Gastroesophageal sphincter (tissue), 4 donors: ENCODE data around the gene CRIM1. TPM values are rescaled to one million over a fixed set of nuclear protein-coding genes. Genes with fewer than 3 reads are reported as not detected.
"Not testable (repeated sequence)": the region's sequence is repeated elsewhere in the genome, so short reads cannot be mapped to it uniquely, and the experiment has no call there.

ENCODE experiments used
- ATAC-seq: fragments of 150-250 bp; one replicate; pipeline ENCODE4 v1.9.1; 2016; ENCODE audit warnings: mild to moderate bottlenecking, moderate library complexity
- H3K27ac ChIP-seq, 4 donors: fragments of 200-600 bp; sonication (generic) in 3 of 4; 1 replicate in 3 of 4; 2 replicates in 1 of 4; pipeline ENCODE4 v1.5.1; 2016 to 2019
- H3K27me3 ChIP-seq: fragments of 200-600 bp; sonication (generic); one replicate; pipeline ENCODE4 v1.5.1; 2019
- H3K36me3 ChIP-seq, 2 donors: fragments of 200-600 bp; sonication (generic); one replicate each; pipeline ENCODE4 v1.5.1; 2019; ENCODE audit warnings: control low read depth in 1 of 2
- H3K4me1 ChIP-seq, 3 donors: fragments of 200-600 bp; sonication (generic); 1 replicate in 2 of 3; 2 replicates in 1 of 3; pipeline ENCODE4 v1.5.1; 2016 to 2019; ENCODE audit warnings: control low read depth in 2 of 3
- H3K4me3 ChIP-seq, 2 donors: fragments of 200-600 bp; sonication (generic); one replicate each; pipeline ENCODE4 v1.5.1; 2019; ENCODE audit warnings: mild to moderate bottlenecking in 1 of 2, moderate library complexity in 1 of 2
- H3K9me3 ChIP-seq, 3 donors: fragments of 200-600 bp; sonication (generic); one replicate each; pipeline ENCODE4 v1.5.1; 2017 to 2019; ENCODE audit warnings: control low read depth in 2 of 3
- CTCF ChIP-seq, 4 experiments: fragments of 200-600 bp in 2 of 4; fragments of 450-650 bp in 2 of 4; sonication (generic) in 1 of 4; IDR thresholded peaks; one replicate each; pipeline ENCODE4 v1.5.1; 2017 to 2019; ENCODE audit warnings: antibody characterized with exemption in 4 of 4, mild to moderate bottlenecking in 2 of 4, moderate library complexity in 2 of 4
- EP300 ChIP-seq: sonication (generic); formaldehyde crosslinking; IDR thresholded peaks from one replicate; pipeline ENCODE4 v1.6.1; 2017; ENCODE audit warnings: antibody characterized with exemption, mild to moderate bottlenecking
- POLR2A ChIP-seq, 2 donors: fragments of 450-650 bp; IDR thresholded peaks; one replicate each; pipeline ENCODE4 v1.6.1; 2017; ENCODE audit warnings: antibody characterized with exemption in 2 of 2, mild to moderate bottlenecking in 2 of 2, moderate library complexity in 1 of 2
- POLR2AphosphoS5 ChIP-seq: sonication (generic); formaldehyde crosslinking; IDR thresholded peaks from one replicate; pipeline ENCODE4 v1.6.1; 2017; ENCODE audit warnings: antibody characterized with exemption
- WGBS, 2 donors: methylation state at CpG; one replicate each; pipeline ENCODE4 v1.1.5; 2018; ENCODE audit warnings: low coverage in 1 of 2; 5-methylcytosine and 5-hydroxymethylcytosine counted together
- total RNA-seq, 4 donors: library from RNA; depleted of rRNA; stranded (reverse); fragments of >200 nt; gene quantifications; one replicate each; pipeline ENCODE4 v1.1.0, GENCODE V29; 2016

CRIM1 gene
- total RNA-seq, 4 donors from 2014 or later: 150 to 342 (median 203) TPM

- H3K27ac ChIP-seq: peak overlapping the region in 1 of 4 donors; percentile 92
- TF ChIP-seq EP300 (no peak), POLR2AphosphoS5 (no peak), CTCF (IDR thresholded peaks at IDR 0.05) (no peak), POLR2A (IDR thresholded peaks at IDR 0.05) (no peak)
- H3K9me3 ChIP-seq: no peaks in the 10 kb centered on the region
- H3K27me3 ChIP-seq: no peaks in the 10 kb centered on the region
- H3K36me3 ChIP-seq: no peaks in the 10 kb centered on the region
- H3K4me3 ChIP-seq: no peak overlapping the region
- 69 to 82% methylated on average over 2 to 3 of the region's 3 CpGs for WGBS, 2 donors
- no peak for ATAC-seq
- peaks cover under 1 to 89% (median 36%) of the 10 kb centered on the region in 3 donors for H3K4me1 ChIP-seq
Measured at GRCh38 chr2:36361396-36361795, 5.8 kb downstream of the CRIM1 start.

- no peaks in the 10 kb centered on the region for H3K9me3 ChIP-seq
- no peaks in the 10 kb centered on the region for H3K36me3 ChIP-seq
- no peaks in the 10 kb centered on the region for H3K27me3 ChIP-seq
- H3K4me3 ChIP-seq: no peak overlapping the region
- 50 to 75% methylated on average over 3 of the region's 3 CpGs for WGBS, 2 donors
- ATAC-seq: no peak
- peak overlapping the region in 2 of 4 donors; percentile 36 to 42 for H3K27ac ChIP-seq
- no peak for TF ChIP-seq POLR2AphosphoS5
- TF ChIP-seq POLR2A (IDR thresholded peaks at IDR 0.05): no peak
- peaks cover 9 to 94% (median 44%) of the 10 kb centered on the region in 3 donors for H3K4me1 ChIP-seq
Measured at GRCh38 chr2:36362291-36362690, 6.7 kb downstream of the CRIM1 start.

- not testable (repeated sequence) for H3K27me3 ChIP-seq, H3K36me3 ChIP-seq, ATAC-seq, H3K9me3 ChIP-seq, H3K4me3 ChIP-seq
- 83 to 100% methylated on average over 1 to 2 of the region's 2 CpGs for WGBS, 2 donors
- peaks cover 15 to 98% (median 52%) of the 10 kb centered on the region in 3 donors for H3K4me1 ChIP-seq
- H3K27ac ChIP-seq: peak overlapping the region in 1 of 4 donors; percentile 42
Measured at GRCh38 chr2:36363085-36363484, 7.5 kb downstream of the CRIM1 start.

GRCh38 chr2:36366491-36367120, 11.0 kb downstream of the CRIM1 start:
- WGBS, 2 donors: 44 to 68% methylated on average over 3 of the region's 3 CpGs
- peaks cover 37 to 100% (median 55%) of the 10 kb centered on the region in 3 donors for H3K4me1 ChIP-seq
- ATAC-seq: no peak
- H3K27ac ChIP-seq: peak overlapping the region in 3 of 4 donors; percentile 3 to 22 (median 21)
- H3K36me3 ChIP-seq: no peaks in the 10 kb centered on the region
- TF ChIP-seq EP300 (no peak), POLR2A (IDR thresholded peaks at IDR 0.05) (no peak), POLR2AphosphoS5 (no peak), CTCF (IDR thresholded peaks at IDR 0.05) (no peak)
- H3K9me3 ChIP-seq: no peaks in the 10 kb centered on the region
- no peak overlapping the region for H3K4me3 ChIP-seq
- no peaks in the 10 kb centered on the region for H3K27me3 ChIP-seq

- Histone ChIP-seq H3K9me3 (no peaks in the 10 kb centered on the region), H3K36me3 (no peaks in the 10 kb centered on the region), H3K27ac (peak overlapping the region in 3 of 4 donors; percentile 32 to 68 (median 36)), H3K4me3 (peak overlapping the region in 1 of 2 donors; percentile 8), H3K4me1 (peaks cover 45 to 100% (median 52%) of the 10 kb centered on the region in 3 donors), H3K27me3 (no peaks in the 10 kb centered on the region)
- WGBS, 2 donors: 63 to 76% methylated on average over 4 of the region's 4 CpGs
- TF ChIP-seq EP300 (no peak), CTCF (IDR thresholded peaks at IDR 0.05) (no peak), POLR2AphosphoS5 (no peak), POLR2A (IDR thresholded peaks at IDR 0.05) (no peak)
- ATAC-seq: no peak
Measured at GRCh38 chr2:36367486-36367885, 11.9 kb downstream of the CRIM1 start.

GRCh38 chr2:36367895-36368353, 12.3 kb downstream of the CRIM1 start:
- Histone ChIP-seq H3K27ac (peak overlapping the region in 3 of 4 donors; percentile 32 to 68 (median 36)), H3K4me1 (peaks cover 49 to 100% (median 51%) of the 10 kb centered on the region in 3 donors), H3K27me3 (no peaks in the 10 kb centered on the region), H3K9me3 (no peaks in the 10 kb centered on the region), H3K36me3 (no peaks in the 10 kb centered on the region), H3K4me3 (peak overlapping the region in 1 of 2 donors; percentile 8)
- 14 to 27% methylated on average over 1 to 4 of the region's 5 CpGs for WGBS, 2 donors
- ATAC-seq: no peak
- TF ChIP-seq POLR2A (IDR thresholded peaks at IDR 0.05) (no peak), POLR2AphosphoS5 (no peak), EP300 (no peak), CTCF (IDR thresholded peaks at IDR 0.05) (no peak)
